Thymus (tissue), 11 donors: ENCODE results near the gene GALNT7. TPM values are rescaled to one million over a fixed set of nuclear protein-coding genes. Genes with fewer than 3 reads are reported as not detected.
"Not testable (repeated sequence)": the region's sequence is repeated elsewhere in the genome, so short reads cannot be mapped to it uniquely, and the experiment has no call there.

Source experiments
- DNase-seq, 9 donors: peaks; one replicate each; pipeline ENCODE4 v3.0.0-alpha.2; 2013; ENCODE audit warnings: low spot score in 9 of 9, low read depth in 6 of 9, missing footprints in 1 of 9
- H3K27ac ChIP-seq, 2 donors: one replicate each; pipeline ENCODE4 v1.5.1; 2013; ENCODE audit warnings: control low read depth in 1 of 2, low read depth in 1 of 2, low read length in 1 of 2, mild to moderate bottlenecking in 1 of 2, moderate library complexity in 1 of 2
- H3K27me3 ChIP-seq, 2 donors: one replicate each; pipeline ENCODE4 v1.5.1; 2013; ENCODE audit warnings: low read length in 1 of 2; ENCODE audit not compliant: control insufficient read depth in 2 of 2, insufficient read depth in 1 of 2
- H3K36me3 ChIP-seq, 2 donors: one replicate each; pipeline ENCODE4 v1.5.1; 2013; ENCODE audit warnings: low read length in 1 of 2, mild to moderate bottlenecking in 1 of 2, moderate library complexity in 1 of 2; ENCODE audit not compliant: control insufficient read depth in 2 of 2, insufficient read depth in 2 of 2
- H3K4me1 ChIP-seq, 2 donors: one replicate each; pipeline ENCODE4 v1.5.1; 2013; ENCODE audit warnings: low read length in 2 of 2; ENCODE audit not compliant: control insufficient read depth in 2 of 2, insufficient read depth in 2 of 2
- H3K4me3 ChIP-seq, 2 donors: one replicate each; pipeline ENCODE4 v1.5.1; 2013; ENCODE audit warnings: low read length in 2 of 2, control low read depth in 1 of 2, mild to moderate bottlenecking in 1 of 2
- H3K9me3 ChIP-seq, 2 donors: one replicate each; pipeline ENCODE4 v1.5.1; 2013; ENCODE audit warnings: low read length in 1 of 2, mild to moderate bottlenecking in 1 of 2; ENCODE audit not compliant: control insufficient read depth in 2 of 2, insufficient read depth in 1 of 2
- WGBS: extraction: QIAGEN DNeasy Blood & Tissue Kit; methylation state at CpG from one replicate; pipeline ENCODE4 v1.1.7; 2013; 5-methylcytosine and 5-hydroxymethylcytosine counted together
- polyA plus RNA-seq: library from polyadenylated mRNA; stranded (reverse); fragments of 200-250 nt; gene quantifications from one replicate; pipeline ENCODE4 v1.2.3, GENCODE V29; 2013
- total RNA-seq: library from RNA; stranded (reverse); fragments of 120-200 nt; gene quantifications from one replicate; pipeline ENCODE4 v1.2.4, GENCODE V29; 2013
- donor health status: healthy.

GALNT7 gene
- total and polyA plus RNA-seq, 2 donors = 40.5 to 81.1 TPM

GRCh38 chr4:173212379-173212778 is 43.8 kb downstream of the GALNT7 start:
- Histone ChIP-seq H3K9me3 (no peaks in the 10 kb centered on the region), H3K4me3 (no peak overlapping the region), H3K27me3 (no peaks in the 10 kb centered on the region), H3K4me1 (no peaks in the 10 kb centered on the region), H3K27ac (no peak overlapping the region), H3K36me3 (peaks cover 0 to 17% of the 10 kb centered on the region in 2 donors)
- no peak for DNase-seq
- 83% methylated on average over 1 of the region's 1 CpG for WGBS

GRCh38 chr4:173213296-173213695 is 44.7 kb downstream of the GALNT7 start:
- Histone ChIP-seq H3K9me3 (no peaks in the 10 kb centered on the region), H3K4me1 (peaks cover 0 to 1% of the 10 kb centered on the region in 2 donors), H3K36me3 (peaks cover 0 to 16% of the 10 kb centered on the region in 2 donors), H3K27me3 (no peaks in the 10 kb centered on the region), H3K27ac (no peak overlapping the region), H3K4me3 (no peak overlapping the region)
- 95% methylated on average over 2 of the region's 2 CpGs for WGBS
- no peak for DNase-seq

- H3K36me3 ChIP-seq = peaks cover 0 to 14% of the 10 kb centered on the region in 2 donors
- 89% methylated on average over 1 of the region's 1 CpG for WGBS
- H3K9me3 ChIP-seq = no peaks in the 10 kb centered on the region
- no peak overlapping the region for H3K4me3 ChIP-seq
- peaks cover 0 to 3% of the 10 kb centered on the region in 2 donors for H3K4me1 ChIP-seq
- no peak overlapping the region for H3K27ac ChIP-seq
- no peaks in the 10 kb centered on the region for H3K27me3 ChIP-seq
- DNase-seq = no peak
Observed at GRCh38 chr4:173214231-173214630, 45.6 kb downstream of the GALNT7 start.

- WGBS = 97% methylated on average over 2 of the region's 2 CpGs
- H3K9me3 ChIP-seq = no peaks in the 10 kb centered on the region
- peaks cover 0 to 14% of the 10 kb centered on the region in 2 donors for H3K36me3 ChIP-seq
- no peak overlapping the region for H3K4me3 ChIP-seq
- peaks cover 0 to 3% of the 10 kb centered on the region in 2 donors for H3K4me1 ChIP-seq
- no peak for DNase-seq
- no peaks in the 10 kb centered on the region for H3K27me3 ChIP-seq
- H3K27ac ChIP-seq = peak overlapping the region in 1 of 2 donors; percentile 51
Observed at GRCh38 chr4:173214661-173215060, 46.0 kb downstream of the GALNT7 start.

GRCh38 chr4:173217075-173217474 is 48.5 kb downstream of the GALNT7 start:
- peaks cover 0 to 3% of the 10 kb centered on the region in 2 donors for H3K4me1 ChIP-seq
- no peaks in the 10 kb centered on the region for H3K9me3 ChIP-seq
- no peak overlapping the region for H3K27ac ChIP-seq
- peaks cover 0 to 3% of the 10 kb centered on the region in 2 donors for H3K36me3 ChIP-seq
- 98% methylated on average over 1 of the region's 1 CpG for WGBS
- no peak for DNase-seq
- H3K4me3 ChIP-seq = no peak overlapping the region
- no peaks in the 10 kb centered on the region for H3K27me3 ChIP-seq

GRCh38 chr4:173217727-173218126 is 49.1 kb downstream of the GALNT7 start:
- H3K9me3 ChIP-seq = no peaks in the 10 kb centered on the region
- no peak overlapping the region for H3K4me3 ChIP-seq
- no peak overlapping the region for H3K27ac ChIP-seq
- peaks cover 0 to 3% of the 10 kb centered on the region in 2 donors for H3K36me3 ChIP-seq
- peaks cover 0 to 3% of the 10 kb centered on the region in 2 donors for H3K4me1 ChIP-seq
- no peak for DNase-seq
- H3K27me3 ChIP-seq = no peaks in the 10 kb centered on the region
- WGBS = 92% methylated on average over 2 of the region's 2 CpGs

- H3K9me3 ChIP-seq = no peaks in the 10 kb centered on the region
- peaks cover 0 to 3% of the 10 kb centered on the region in 2 donors for H3K4me1 ChIP-seq
- H3K36me3 ChIP-seq = peaks cover 0 to 3% of the 10 kb centered on the region in 2 donors
- peak overlapping the region in 1 of 2 donors; percentile 27 for H3K27ac ChIP-seq
- peak in 1 of 9 donors; percentile 39 for DNase-seq
- no peak overlapping the region for H3K4me3 ChIP-seq
- no peaks in the 10 kb centered on the region for H3K27me3 ChIP-seq
Observed at GRCh38 chr4:173218411-173219125, 50.0 kb downstream of the GALNT7 start.

GRCh38 chr4:173219126-173219437 is 50.5 kb downstream of the GALNT7 start:
- not testable (repeated sequence) for H3K4me1 ChIP-seq, H3K27me3 ChIP-seq, H3K36me3 ChIP-seq, H3K9me3 ChIP-seq, H3K27ac ChIP-seq, H3K4me3 ChIP-seq, DNase-seq
- 97% methylated on average over 4 of the region's 4 CpGs for WGBS

GRCh38 chr4:173223743-173224142 is 55.1 kb downstream of the GALNT7 start:
- H3K27me3 ChIP-seq = no peaks in the 10 kb centered on the region
- no peak overlapping the region for H3K4me3 ChIP-seq
- H3K4me1 ChIP-seq = no peaks in the 10 kb centered on the region
- no peaks in the 10 kb centered on the region for H3K9me3 ChIP-seq
- 94% methylated on average over 3 of the region's 3 CpGs for WGBS
- H3K36me3 ChIP-seq = peaks cover 0 to 18% of the 10 kb centered on the region in 2 donors
- no peak overlapping the region for H3K27ac ChIP-seq
- no peak for DNase-seq
